ENCODE measurements around the gene RAP1A. TPM values are rescaled to one million over a fixed set of nuclear protein-coding genes. Genes with fewer than 3 reads are reported as not detected.

Gene RAP1A
- total RNA-seq, 1 donor, result 17.0 TPM

- Histone ChIP-seq H3K27me3 (ENCODE audit: insufficient read depth, low read length) (no peaks in the 10 kb centered on the region), H3K79me2 (ENCODE audit: insufficient read depth, low read length) (peaks cover 32% of the 10 kb centered on the region), H3K36me3 (ENCODE audit: insufficient read depth, low read length) (no peaks in the 10 kb centered on the region), H4K20me1 (ENCODE audit: insufficient read depth, low read length) (no peaks in the 10 kb centered on the region), H2AFZ (ENCODE audit: low read length) (no peak overlapping the region), H3K9me3 (ENCODE audit: low read depth, low read length) (no peaks in the 10 kb centered on the region), H3K4me2 (ENCODE audit: insufficient read depth, low read length) (peak overlapping the region; percentile 95), H3K4me3 (ENCODE audit: insufficient read depth, low read length) (peak overlapping the region; percentile 81), H3K27ac (ENCODE audit: low read depth, low read length) (peak overlapping the region; percentile 86), H3K4me1 (ENCODE audit: insufficient read depth, low read length) (peaks cover 62% of the 10 kb centered on the region)
- no peak for TF ChIP-seq CTCF (IDR thresholded peaks at IDR 0.05; ENCODE audit: extremely low read depth, low read depth, low read length)
- no peak for DNase-seq (ENCODE audit: insufficient read length, low spot score, missing footprints)
Measured at GRCh38 chr1:111736548-111737215, 117.1 kb downstream of the RAP1A start.

- no peaks in the 10 kb centered on the region for H3K36me3 ChIP-seq (ENCODE audit: insufficient read depth, low read length)
- H2AFZ ChIP-seq (ENCODE audit: low read length), result no peak overlapping the region
- no peaks in the 10 kb centered on the region for H3K27me3 ChIP-seq (ENCODE audit: insufficient read depth, low read length)
- H3K9me3 ChIP-seq (ENCODE audit: low read depth, low read length), result no peaks in the 10 kb centered on the region
- peak; percentile 53 for DNase-seq (ENCODE audit: insufficient read length, low spot score, missing footprints)
- H3K79me2 ChIP-seq (ENCODE audit: insufficient read depth, low read length), result peaks cover 25% of the 10 kb centered on the region
- peaks cover 64% of the 10 kb centered on the region for H3K4me1 ChIP-seq (ENCODE audit: insufficient read depth, low read length)
- H3K4me3 ChIP-seq (ENCODE audit: insufficient read depth, low read length), result peak overlapping the region; percentile 81
- no peaks in the 10 kb centered on the region for H4K20me1 ChIP-seq (ENCODE audit: insufficient read depth, low read length)
- peak overlapping the region; percentile 95 for H3K4me2 ChIP-seq (ENCODE audit: insufficient read depth, low read length)
- peak overlapping the region; percentile 86 for H3K27ac ChIP-seq (ENCODE audit: low read depth, low read length)
- TF ChIP-seq CTCF (IDR thresholded peaks at IDR 0.05; ENCODE audit: extremely low read depth, low read depth, low read length), result no peak
Measured at GRCh38 chr1:111737216-111738132, 117.9 kb downstream of the RAP1A start.

- H2AFZ ChIP-seq (ENCODE audit: low read length), result no peak overlapping the region
Measured at GRCh38 chr1:111738133-111738435, 118.5 kb downstream of the RAP1A start.

More at GRCh38 chr1:111738133-111738435, 118.5 kb downstream of the RAP1A start:
- Histone ChIP-seq H3K27ac (ENCODE audit: low read depth, low read length) (peak overlapping the region; percentile 86), H3K36me3 (ENCODE audit: insufficient read depth, low read length) (no peaks in the 10 kb centered on the region), H3K4me2 (ENCODE audit: insufficient read depth, low read length) (peak overlapping the region; percentile 95), H4K20me1 (ENCODE audit: insufficient read depth, low read length) (no peaks in the 10 kb centered on the region), H3K4me1 (ENCODE audit: insufficient read depth, low read length) (peaks cover 66% of the 10 kb centered on the region), H3K79me2 (ENCODE audit: insufficient read depth, low read length) (peaks cover 19% of the 10 kb centered on the region), H3K9me3 (ENCODE audit: low read depth, low read length) (no peaks in the 10 kb centered on the region), H3K4me3 (ENCODE audit: insufficient read depth, low read length) (peak overlapping the region; percentile 81), H3K27me3 (ENCODE audit: insufficient read depth, low read length) (no peaks in the 10 kb centered on the region)
- TF ChIP-seq CTCF (IDR thresholded peaks at IDR 0.05; ENCODE audit: extremely low read depth, low read depth, low read length), result no peak
- no peak for DNase-seq (ENCODE audit: insufficient read length, low spot score, missing footprints)

All from osteoblast (primary cell).